IMR-90 (cell line): ENCODE results near the gene CDKL5. TPM values are rescaled to one million over a fixed set of nuclear protein-coding genes. Genes with fewer than 3 reads are reported as not detected.

Source experiments
- ATAC-seq: fragments of 200-7000 bp; cut with Tn5 transposase; 2 replicates; pipeline ENCODE4 v1.9.1; 2020; ENCODE audit warnings: low read depth, mild to moderate bottlenecking, moderate library complexity
- BruUV-seq: library from RNA; stranded (reverse); fragments of 400-500 nt; replicated peaks from 2 replicates; lab custom pipeline; 2021; lab: Mats Ljungman, UMichigan
- CTCF ChIA-PET: fragments of 300-600 bp; formaldehyde crosslinking; extraction: SDS; loops from one replicate; lab custom pipeline; 2021; ENCODE audit warnings: antibody characterized with exemption; lab: Yijun Ruan, JAX
- POLR2A ChIA-PET: fragments of 300-600 bp; sonication (Branson Sonifier 250); formaldehyde crosslinking; loops from one replicate; lab custom pipeline; 2022; ENCODE audit warnings: antibody characterized with exemption; ENCODE audit not compliant: unreplicated experiment; lab: Charles Lee
- DNase-seq: peaks from one replicate; pipeline ENCODE4 v3.0.0; 2013
- H2AFZ ChIP-seq: replicated peaks from 2 replicates; pipeline ENCODE3; 2013; ENCODE audit warnings: low read length, mild to moderate bottlenecking; ENCODE audit not compliant: poor library complexity
- H2AK5ac ChIP-seq: 2 replicates; pipeline ENCODE4 v1.6.1; 2013; ENCODE audit warnings: low read depth, low read length, inconsistent platforms
- H2AK9ac ChIP-seq: replicated peaks from 2 replicates; pipeline ENCODE3; 2013; ENCODE audit warnings: mild to moderate bottlenecking, low read depth, low read length, moderate library complexity; ENCODE audit not compliant: poor library complexity
- H2BK120ac ChIP-seq: 2 replicates; pipeline ENCODE4 v1.6.1; 2013; ENCODE audit warnings: low read depth, low read length, inconsistent platforms
- H2BK15ac ChIP-seq: 3 replicates; pipeline ENCODE4 v1.6.1; 2013; ENCODE audit warnings: low read depth, low read length, inconsistent platforms
- H2BK20ac ChIP-seq: 2 replicates; pipeline ENCODE4 v1.6.1; 2013; ENCODE audit warnings: low read depth, mild to moderate bottlenecking, inconsistent platforms, low read length, moderate library complexity
- H2BK5ac ChIP-seq: 2 replicates; pipeline ENCODE4 v1.6.1; 2013; ENCODE audit warnings: mild to moderate bottlenecking, low read depth, low read length, inconsistent platforms; ENCODE audit not compliant: poor library complexity, severe bottlenecking
- H3K14ac ChIP-seq: replicated peaks from 2 replicates; pipeline ENCODE4 v1.6.1; 2013; ENCODE audit warnings: low read depth, low read length, inconsistent platforms
- H3K18ac ChIP-seq: 2 replicates; pipeline ENCODE4 v1.6.1; 2013; ENCODE audit warnings: low read depth, low read length, control low read depth
- H3K23ac ChIP-seq: 2 replicates; pipeline ENCODE4 v1.6.1; 2013; ENCODE audit warnings: low read depth, low read length, inconsistent platforms
- H3K27ac ChIP-seq: 2 replicates; pipeline ENCODE4 v1.5.1; 2013; ENCODE audit warnings: mild to moderate bottlenecking, control low read depth, low read length; ENCODE audit not compliant: insufficient read depth
- H3K27me3 ChIP-seq: 2 replicates; pipeline ENCODE4 v1.6.1; 2013; ENCODE audit warnings: low read length; ENCODE audit not compliant: control insufficient read depth, insufficient read depth
- H3K36me3 ChIP-seq: 2 replicates; pipeline ENCODE4 v1.6.1; 2013; ENCODE audit warnings: low read length, mixed read lengths; ENCODE audit not compliant: control insufficient read depth, insufficient read depth
- H3K4ac ChIP-seq: 2 replicates; pipeline ENCODE4 v1.6.1; 2013; ENCODE audit warnings: low read depth, low read length, inconsistent platforms
- H3K4me1 ChIP-seq: 2 replicates; pipeline ENCODE4 v1.6.1; 2013; ENCODE audit warnings: low read length, mixed read lengths; ENCODE audit not compliant: control insufficient read depth, insufficient read depth
- H3K4me2 ChIP-seq: 2 replicates; pipeline ENCODE4 v1.6.1; 2013; ENCODE audit warnings: low read depth, mild to moderate bottlenecking, control low read depth, low read length, moderate library complexity
- H3K4me3 ChIP-seq: 2 replicates; pipeline ENCODE4 v1.5.1; 2013; ENCODE audit warnings: low read depth, mild to moderate bottlenecking, control low read depth, low read length, moderate library complexity; ENCODE audit not compliant: insufficient read depth
- H3K56ac ChIP-seq: 2 replicates; pipeline ENCODE4 v1.6.1; 2013; ENCODE audit warnings: low read length, inconsistent platforms; ENCODE audit not compliant: insufficient read depth; ENCODE audit errors: extremely low read depth
- H3K79me1 ChIP-seq, 2 experiments: 2 replicates each; pipeline ENCODE4 v1.6.1; 2013; ENCODE audit warnings: low read length in 2 of 2, inconsistent platforms in 1 of 2, low read depth in 1 of 2
- H3K9ac ChIP-seq: 2 replicates; pipeline ENCODE4 v1.6.1; 2013; ENCODE audit warnings: low read depth, low read length, control low read depth
- H3K9me1 ChIP-seq: 2 replicates; pipeline ENCODE4 v1.6.1; 2013; ENCODE audit warnings: low read length, inconsistent platforms; ENCODE audit not compliant: insufficient read depth
- H3K9me3 ChIP-seq: 2 replicates; pipeline ENCODE4 v1.6.1; 2013; ENCODE audit warnings: low read length; ENCODE audit not compliant: control insufficient read depth, insufficient read depth
- H4K20me1 ChIP-seq: 2 replicates; pipeline ENCODE4 v1.6.1; 2013; ENCODE audit warnings: low read length, inconsistent platforms; ENCODE audit not compliant: insufficient read depth
- H4K5ac ChIP-seq: 2 replicates; pipeline ENCODE4 v1.6.1; 2013; ENCODE audit warnings: mild to moderate bottlenecking, low read depth, low read length, control low read depth
- H4K8ac ChIP-seq, 2 experiments: 2 replicates each; pipeline ENCODE4 v1.6.1; 2013; ENCODE audit warnings: low read depth in 2 of 2, low read length in 2 of 2, control low read depth in 1 of 2, inconsistent platforms in 1 of 2
- H4K91ac ChIP-seq: 2 replicates; pipeline ENCODE4 v1.6.1; 2013; ENCODE audit warnings: low read depth, low read length, inconsistent platforms; ENCODE audit not compliant: insufficient read depth
- BHLHE40 ChIP-seq: fragments of 150-350 bp; IDR thresholded peaks from 2 replicates; pipeline ENCODE4 v1.6.1; 2016; ENCODE audit warnings: mild to moderate bottlenecking, low read depth, low read length
- CEBPB ChIP-seq: IDR thresholded peaks from 2 replicates; pipeline ENCODE4 v1.6.1; 2012; ENCODE audit warnings: low read depth, low read length, improper control_type of control experiment
- CHD1 ChIP-seq: IDR thresholded peaks from 2 replicates; pipeline ENCODE4 v1.6.1; 2012; ENCODE audit warnings: low read depth, low read length, improper control_type of control experiment
- CTCF ChIP-seq: conservative IDR thresholded peaks from 2 replicates; pipeline ENCODE4 v1.5.1; 2012; ENCODE audit warnings: mild to moderate bottlenecking, low read depth, low read length, improper control_type of control experiment
- ELK1 ChIP-seq: fragments of 150-350 bp; IDR thresholded peaks from 2 replicates; pipeline ENCODE4 v1.6.1; 2016; ENCODE audit warnings: low read depth, mild to moderate bottlenecking, low read length, moderate library complexity, borderline replicate concordance
- FOS ChIP-seq: fragments of 150-350 bp; IDR thresholded peaks from 2 replicates; pipeline ENCODE4 v1.6.1; 2016; ENCODE audit warnings: low read depth, low read length
- MAFK ChIP-seq: IDR thresholded peaks from 2 replicates; pipeline ENCODE4 v1.6.1; 2012; ENCODE audit warnings: low read depth, low read length, improper control_type of control experiment
- MAZ ChIP-seq: IDR thresholded peaks from 2 replicates; pipeline ENCODE4 v1.6.1; 2012; ENCODE audit warnings: low read depth, mild to moderate bottlenecking, low read length, improper control_type of control experiment, moderate library complexity, borderline replicate concordance
- MXI1 ChIP-seq: IDR thresholded peaks from 2 replicates; pipeline ENCODE4 v1.6.1; 2012; ENCODE audit warnings: low read depth, mild to moderate bottlenecking, low read length, moderate library complexity, borderline replicate concordance
- NFE2L2 ChIP-seq: fragments of 150-350 bp; IDR thresholded peaks from 2 replicates; pipeline ENCODE4 v1.6.1; 2016; ENCODE audit warnings: low read depth, mild to moderate bottlenecking, low read length
- POLR2A ChIP-seq: IDR thresholded peaks from 2 replicates; pipeline ENCODE4 v1.6.1; 2012; ENCODE audit warnings: mild to moderate bottlenecking, low read depth, low read length
- RAD21 ChIP-seq: IDR thresholded peaks from 2 replicates; pipeline ENCODE4 v1.6.1; 2012; ENCODE audit warnings: low read length, improper control_type of control experiment
- RCOR1 ChIP-seq: IDR thresholded peaks from 2 replicates; pipeline ENCODE4 v1.6.1; 2012; ENCODE audit warnings: mild to moderate bottlenecking, low read length, improper control_type of control experiment; ENCODE audit not compliant: insufficient replicate concordance
- RFX5 ChIP-seq: IDR thresholded peaks from 2 replicates; pipeline ENCODE4 v1.8.0; 2012; ENCODE audit warnings: low read depth, mild to moderate bottlenecking, low read length, moderate library complexity
- SMC3 ChIP-seq: fragments of 150-350 bp; IDR thresholded peaks from 2 replicates; pipeline ENCODE4 v1.6.1; 2016; ENCODE audit warnings: low read depth, mild to moderate bottlenecking, antibody characterized with exemption, low read length, moderate library complexity
- USF2 ChIP-seq: fragments of 150-350 bp; IDR thresholded peaks from 2 replicates; pipeline ENCODE4 v1.6.1; 2017; ENCODE audit warnings: mild to moderate bottlenecking, antibody characterized with exemption, low read length, low read depth
- whole genome bisulfite sequencing, 2 experiments: methylation state at CpG; one replicate each; pipeline versions ENCODE4 v1.1.5 to v1.1.7; 2013; ENCODE audit warnings: missing lambda C conversion rate in 2 of 2; ENCODE audit not compliant: insufficient read length in 1 of 2; ENCODE audit errors: extremely low coverage in 2 of 2; 5-methylcytosine and 5-hydroxymethylcytosine counted together
- dilution Hi-C: fragments of 300-500 bp; cut with HindIII; formaldehyde crosslinking; loops from one replicate; pipeline ENCODE4 v1.14.3; 2018; ENCODE audit warnings: low sequenced_read_pairs; ENCODE audit not compliant: unreplicated experiment
- in situ Hi-C: fragments of 300-500 bp; cut with MboI; formaldehyde crosslinking; loops from 3 replicates; pipeline ENCODE4 v1.14.3; 2019; ENCODE audit warnings: low sequenced_read_pairs, inconsistent platforms, mixed read lengths
- intact Hi-C: fragments of 100-400 bp; cut with micrococcal nuclease; formaldehyde crosslinking; loops from 2 replicates; pipeline ENCODE4 v1.10.0; 2022
- polyA plus RNA-seq, 3 experiments: library from polyadenylated mRNA; depleted of rRNA; stranded (reverse); fragments of >200 nt; gene quantifications; 2 replicates each; pipeline ENCODE4 v1.2.3, GENCODE V29; 2012; ENCODE audit warnings: low replicate concordance in 1 of 3
- total RNA-seq: library from RNA; depleted of rRNA; stranded (reverse); fragments of >200 nt; gene quantifications from 2 replicates; pipeline ENCODE4 v1.2.3, GENCODE V29; 2012

CDKL5 gene
- total and polyA plus RNA-seq, 2 of the 4 experiments (the other 2 are of a cell fraction) = 3.5 to 9.7 TPM

- intact Hi-C loops (no loop called here), in situ Hi-C loops (no loop called here), dilution Hi-C loops (no loop called here)
- Histone ChIP-seq H4K91ac (no peak overlapping the region), H3K4ac (no peak overlapping the region), H3K9me1 (no peaks in the 10 kb centered on the region), H3K27me3 (no peaks in the 10 kb centered on the region), H3K4me2 (no peak overlapping the region), H2BK5ac (no peak overlapping the region), H4K5ac (no peak overlapping the region), H4K8ac (no peak overlapping the region), H3K14ac (no peak overlapping the region), H3K27ac (no peak overlapping the region), H2BK20ac (no peak overlapping the region), H3K9ac (no peak overlapping the region), H3K36me3 (no peaks in the 10 kb centered on the region), H2AFZ (no peak overlapping the region), H2BK15ac (no peak overlapping the region), H2BK120ac (no peak overlapping the region), H2AK5ac (no peak overlapping the region), H3K56ac (no peak overlapping the region), H3K23ac (no peak overlapping the region), H3K4me3 (no peak overlapping the region), H4K20me1 (no peaks in the 10 kb centered on the region), H3K4me1 (no peaks in the 10 kb centered on the region), H3K18ac (no peak overlapping the region), H3K9me3 (no peaks in the 10 kb centered on the region; the same call in 1 of the 2 replicates), H3K79me1 (no peaks in the 10 kb centered on the region), H2AK9ac (no peak overlapping the region)
- no peak for TF ChIP-seq POLR2A
- no peak for TF ChIP-seq FOS
- no peak for TF ChIP-seq NFE2L2
- TF ChIP-seq MXI1 = no peak
- TF ChIP-seq ELK1 = no peak
- no peak for TF ChIP-seq MAZ
- TF ChIP-seq RFX5 = no peak
- TF ChIP-seq USF2 = no peak
- no peak for TF ChIP-seq MAFK
- TF ChIP-seq CEBPB = no peak
- no peak for TF ChIP-seq RAD21
- TF ChIP-seq BHLHE40 = no peak
- TF ChIP-seq RCOR1 = no peak
- TF ChIP-seq CHD1 = no peak
- TF ChIP-seq CTCF = no peak
- no peak for TF ChIP-seq SMC3
- WGBS, 2 experiments = no CpG with 5 or more reads among the region's 3 CpGs
- no TSS peak for BruUV-seq
- DNase-seq = no peak
- POLR2A ChIA-PET = no interaction called here
- ATAC-seq = no peak
- CTCF ChIA-PET = no interaction called here
These were observed 218.4 kb downstream of the CDKL5 start for GRCh38 chrX:18643853-18644252.
